Heart left ventricle (tissue), 13 donors: Measurements from ENCODE around the gene ENOX1.

Source experiments
- POLR2A ChIP-seq, 2 donors: fragments of 450-650 bp; IDR thresholded peaks; one replicate each; pipeline ENCODE4 v1.6.1; 2017; ENCODE audit warnings: antibody characterized with exemption in 2 of 2, mild to moderate bottlenecking in 2 of 2, moderate library complexity in 2 of 2
- TF ChIP-seq, protein P1 (sequence below), 12 donors: fragments of 200-600 bp; sonication (generic) in 4 of 12; IDR thresholded peaks; one replicate each; pipeline versions ENCODE4 v1.5.0 to v1.8.0; 2018 to 2022; ENCODE audit warnings: antibody characterized with exemption in 12 of 12, mild to moderate bottlenecking in 5 of 12
- donor health status: ischemic (EF 13 %, LVEDD 7.1; RV severe dilation, severe dysfunction).
- donor health status: DM: no; HTN: yes; CAD: no.
- donor health status: DM: no; HTN: no; CAD: no.
- donor health status: ischemic (EF 25% LVEDD 6.9; RV normal size, moderate dysfunction).
- donor health status: ischemic (EF 25% LVEDD 5.7; RV mildly dilated, moderate dysfunction).
- donor health status: ischemic (EF 35%, LVEDD 5.7; RV mildly dilated, moderate dysfunction).
- donor health status: nonischemic (EF 11% LVEDD 7.7; RV severe dilation, severe dysfunction).
- donor health status: DM: yes; HTN: yes; CAD: no.
- donor health status: PGD.
- donor health status: ischemic (EF 29% LVEDD 5.4; RV normal size, mild dysfunction).
- donor health status: nonischemic (EF 23%, LVEDD 6.1; RV moderate dilation, normal function).

GRCh38 chr13:43303033-43303729 lies 483.6 kb downstream of the ENOX1 start:
- TF ChIP-seq, protein P1, sequence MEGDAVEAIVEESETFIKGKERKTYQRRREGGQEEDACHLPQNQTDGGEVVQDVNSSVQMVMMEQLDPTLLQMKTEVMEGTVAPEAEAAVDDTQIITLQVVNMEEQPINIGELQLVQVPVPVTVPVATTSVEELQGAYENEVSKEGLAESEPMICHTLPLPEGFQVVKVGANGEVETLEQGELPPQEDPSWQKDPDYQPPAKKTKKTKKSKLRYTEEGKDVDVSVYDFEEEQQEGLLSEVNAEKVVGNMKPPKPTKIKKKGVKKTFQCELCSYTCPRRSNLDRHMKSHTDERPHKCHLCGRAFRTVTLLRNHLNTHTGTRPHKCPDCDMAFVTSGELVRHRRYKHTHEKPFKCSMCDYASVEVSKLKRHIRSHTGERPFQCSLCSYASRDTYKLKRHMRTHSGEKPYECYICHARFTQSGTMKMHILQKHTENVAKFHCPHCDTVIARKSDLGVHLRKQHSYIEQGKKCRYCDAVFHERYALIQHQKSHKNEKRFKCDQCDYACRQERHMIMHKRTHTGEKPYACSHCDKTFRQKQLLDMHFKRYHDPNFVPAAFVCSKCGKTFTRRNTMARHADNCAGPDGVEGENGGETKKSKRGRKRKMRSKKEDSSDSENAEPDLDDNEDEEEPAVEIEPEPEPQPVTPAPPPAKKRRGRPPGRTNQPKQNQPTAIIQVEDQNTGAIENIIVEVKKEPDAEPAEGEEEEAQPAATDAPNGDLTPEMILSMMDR (IDR thresholded peaks at IDR 0.05): peak; percentile 36 to 70 (median 54)
- no peak for TF ChIP-seq POLR2A (IDR thresholded peaks at IDR 0.05)
